ENCODE results near the gene NFU1. TPM values are rescaled to one million over a fixed set of nuclear protein-coding genes. Genes with fewer than 3 reads are reported as not detected.

NFU1 gene
- total and polyA plus RNA-seq, 2 experiments from 2014 or later, result 39.9 to 102 TPM

- no peak for TF ChIP-seq ETS1 (IDR thresholded peaks at IDR 0.05)
- no peak for TF ChIP-seq STAT1 (IDR thresholded peaks at IDR 0.05; ENCODE audit: unreplicated experiment)
- no peak for TF ChIP-seq REST (IDR thresholded peaks at IDR 0.05; ENCODE audit: unreplicated experiment)
- TF ChIP-seq EZH2phosphoT487 (IDR thresholded peaks at IDR 0.05; ENCODE audit: unreplicated experiment), result no peak
Measured at GRCh38 chr2:69405306-69405705, 31.9 kb downstream of the NFU1 start (continued).

GRCh38 chr2:69400121-69400520 is 37.1 kb downstream of the NFU1 start:
- H3K4me1 Mint-ChIP-seq, result no peaks in the 10 kb centered on the region
- H3K27me3 Mint-ChIP-seq (ENCODE audit: insufficient read depth, low read depth, poor library complexity), result no peaks in the 10 kb centered on the region
- ATAC-seq, result no peak
- H3K4me1 ChIP-seq (ENCODE audit: insufficient read depth), result no peaks in the 10 kb centered on the region
- H3K4me2 ChIP-seq, result no peak overlapping the region
- no peaks in the 10 kb centered on the region for H3K9me2 ChIP-seq (ENCODE audit: insufficient read depth)
- H3K27ac Mint-ChIP-seq, result no peak overlapping the region
- no peak overlapping the region for H2AFZ ChIP-seq
- no peaks in the 10 kb centered on the region for H3F3A ChIP-seq (replicated peaks; ENCODE audit: low read depth)
- H3K9me3 Mint-ChIP-seq, result peaks cover 13% of the 10 kb centered on the region
- peaks cover 44% of the 10 kb centered on the region for H3K36me3 Mint-ChIP-seq (ENCODE audit: low read depth)
- H3K27me3 ChIP-seq (ENCODE audit: insufficient read depth), result no peaks in the 10 kb centered on the region
- H3K4me3 ChIP-seq, result no peak overlapping the region
- no peak overlapping the region for H3K4me3 Mint-ChIP-seq
- no peaks in the 10 kb centered on the region for H4K20me1 ChIP-seq (replicated peaks; ENCODE audit: insufficient read depth)
- H3K27ac ChIP-seq (ENCODE audit: low read depth), result no peak overlapping the region
- DNase-seq (ENCODE audit: low spot score), result no peak
- no peaks in the 10 kb centered on the region for H3K79me2 ChIP-seq (replicated peaks; ENCODE audit: insufficient read depth)
- H3K36me3 ChIP-seq (ENCODE audit: insufficient read depth), result peaks cover 13% of the 10 kb centered on the region
- no peak for TF ChIP-seq ETS1 (IDR thresholded peaks at IDR 0.05)
- no peak for TF ChIP-seq JUNB (IDR thresholded peaks at IDR 0.05; ENCODE audit: unreplicated experiment)
- no peak for TF ChIP-seq NANOG (IDR thresholded peaks at IDR 0.05; ENCODE audit: borderline replicate concordance)
- TF ChIP-seq REST (IDR thresholded peaks at IDR 0.05; ENCODE audit: unreplicated experiment), result no peak
- TF ChIP-seq POLR2AphosphoS5 (IDR thresholded peaks at IDR 0.05; ENCODE audit: low read depth), result no peak
- TF ChIP-seq ZNF462 (CRISPR knock-in tag; IDR thresholded peaks at IDR 0.05), result no peak

All from GM23338 (cell line).